Keratinocyte (primary cell): Measurements from ENCODE around the gene LRRIQ3. TPM values are rescaled to one million over a fixed set of nuclear protein-coding genes. Genes with fewer than 3 reads are reported as not detected.

Source experiments
- DNase-seq: peaks from one replicate; pipeline ENCODE4 v3.0.0-alpha.2; 2011; ENCODE audit warnings: low read depth, missing footprints, low spot score
- FAIRE-seq: peaks from 2 replicates; lab custom pipeline; 2011; peaks lifted over from hg19 to GRCh38; lab: Jason Lieb, UNC
- H2AFZ ChIP-seq: 2 replicates; pipeline ENCODE4 v1.6.0; 2012; ENCODE audit warnings: low read length, control low read depth, inconsistent platforms; ENCODE audit not compliant: control insufficient read depth
- H3K27ac ChIP-seq: 2 replicates; pipeline ENCODE4 v1.5.1; 2011; ENCODE audit warnings: low read length; ENCODE audit not compliant: control insufficient read depth, insufficient read depth
- H3K27me3 ChIP-seq: 3 replicates; pipeline ENCODE4 v1.6.0; 2011; ENCODE audit warnings: low read length; ENCODE audit not compliant: control insufficient read depth, insufficient read depth; ENCODE audit errors: extremely low read depth
- H3K36me3 ChIP-seq, 2 experiments: 2 replicates in 1 of 2; 3 replicates in 1 of 2; pipeline ENCODE4 v1.5.1; 2011; ENCODE audit warnings: low read length in 2 of 2, mild to moderate bottlenecking in 1 of 2; ENCODE audit not compliant: control insufficient read depth in 2 of 2, insufficient read depth in 2 of 2; ENCODE audit errors: extremely low read depth in 1 of 2
- H3K4me1 ChIP-seq: 3 replicates; pipeline ENCODE4 v1.5.1; 2011; ENCODE audit warnings: low read length; ENCODE audit not compliant: control insufficient read depth, insufficient read depth; ENCODE audit errors: extremely low read depth
- H3K4me2 ChIP-seq: 3 replicates; pipeline ENCODE4 v1.6.0; 2011; ENCODE audit warnings: low read depth, low read length; ENCODE audit not compliant: control insufficient read depth, insufficient read depth; ENCODE audit errors: extremely low read depth
- H3K4me3 ChIP-seq, 3 experiments: fragments of 200-600 bp in 1 of 3; sonication (generic) in 1 of 3; 2 replicates in 2 of 3; 3 replicates in 1 of 3; pipeline ENCODE4 v1.5.1; 2011 to 2016; ENCODE audit warnings: low read length in 3 of 3, mild to moderate bottlenecking in 3 of 3, control low read depth in 2 of 3, inconsistent platforms in 1 of 3, low read depth in 1 of 3, mixed read lengths in 1 of 3, mixed run types in 1 of 3, moderate library complexity in 1 of 3; ENCODE audit not compliant: control insufficient read depth in 2 of 3, insufficient read depth in 2 of 3; ENCODE audit errors: extremely low read depth in 1 of 3
- H3K79me2 ChIP-seq: 2 replicates; pipeline ENCODE4 v1.6.0; 2012; ENCODE audit warnings: low read length; ENCODE audit not compliant: control insufficient read depth, insufficient read depth
- H3K9ac ChIP-seq: 3 replicates; pipeline ENCODE4 v1.6.0; 2011; ENCODE audit warnings: low read length; ENCODE audit not compliant: control insufficient read depth, insufficient read depth; ENCODE audit errors: extremely low read depth
- H3K9me1 ChIP-seq: 3 replicates; pipeline ENCODE4 v1.6.0; 2011; ENCODE audit warnings: low read length; ENCODE audit not compliant: control insufficient read depth, insufficient read depth; ENCODE audit errors: extremely low read depth
- H3K9me3 ChIP-seq: 2 replicates; pipeline ENCODE4 v1.5.1; 2012; ENCODE audit warnings: low read depth, low read length; ENCODE audit not compliant: control insufficient read depth
- H4K20me1 ChIP-seq: 3 replicates; pipeline ENCODE4 v1.6.0; 2011; ENCODE audit warnings: low read length; ENCODE audit not compliant: control insufficient read depth, insufficient read depth; ENCODE audit errors: extremely low read depth
- CTCF ChIP-seq, 3 experiments: IDR thresholded peaks in 1 of 3; conservative IDR thresholded peaks in 1 of 3; optimal IDR thresholded peaks in 1 of 3; 2 replicates in 2 of 3; 3 replicates in 1 of 3; pipeline versions ENCODE3 to v1.5.1; 2011; ENCODE audit warnings: low read length in 3 of 3, mild to moderate bottlenecking in 3 of 3, moderate library complexity in 2 of 3, control low read depth in 1 of 3, inconsistent platforms in 1 of 3; ENCODE audit not compliant: insufficient read depth in 2 of 3; ENCODE audit errors: extremely low read depth in 1 of 3
- EZH2 ChIP-seq: IDR thresholded peaks from one replicate; pipeline ENCODE4 v1.6.1; 2012; ENCODE audit warnings: inconsistent platforms, mild to moderate bottlenecking, low read length, moderate library complexity
- dilution Hi-C: fragments of 300-500 bp; cut with MboI; formaldehyde crosslinking; loops from one replicate; pipeline ENCODE4 v1.7.0; 2020; ENCODE audit warnings: low sequenced_read_pairs; ENCODE audit not compliant: extremely low pct_ligation_motif_present
- polyA plus RNA-seq, 5 experiments: library from polyadenylated mRNA; depleted of rRNA in 3 of 5; stranded (reverse) in 3 of 5; stranded (forward) in 1 of 5; unstranded in 1 of 5; fragments of >200 nt; gene quantifications; 1 replicate in 1 of 5; 2 replicates in 3 of 5; 3 replicates in 1 of 5; pipeline versions ENCODE4 v1.2.1 to v1.2.3, GENCODE V29; 2011 to 2012; ENCODE audit warnings: missing spikeins in 2 of 5, low read depth in 1 of 5, low replicate concordance in 1 of 5

LRRIQ3 gene
- polyA plus RNA-seq, 1 donor (not counting 4 experiments of a cell fraction or from before 2014, with no cell fraction given): 1.8 TPM

GRCh38 chr1:74005533-74005932 is 192.4 kb downstream of the LRRIQ3 start:
- Histone ChIP-seq H3K4me2 (no peak overlapping the region), H3K36me3 (no peaks in the 10 kb centered on the region), H3K9ac (no peak overlapping the region), H3K4me1 (no peaks in the 10 kb centered on the region), H3K9me1 (no peaks in the 10 kb centered on the region), H3K4me3 (no peak overlapping the region), H2AFZ (no peak overlapping the region), H3K27ac (no peak overlapping the region), H3K9me3 (no peaks in the 10 kb centered on the region), H3K79me2 (no peaks in the 10 kb centered on the region), H3K27me3 (no peaks in the 10 kb centered on the region), H4K20me1 (no peaks in the 10 kb centered on the region)
- dilution Hi-C loops: no loop called here
- TF ChIP-seq CTCF (optimal IDR thresholded peaks at IDR 0.05 in 1 of 3, IDR thresholded peaks at IDR 0.05 in 1 of 3, conservative IDR thresholded peaks at IDR 0.05 in 1 of 3; ENCODE audit: extremely low read depth in 1 of 3, insufficient read depth in 2 of 3, low read length in 3 of 3): no peak
- no peak for TF ChIP-seq EZH2
- FAIRE-seq (no peak), DNase-seq (no peak)

- Histone ChIP-seq H3K36me3 (no peaks in the 10 kb centered on the region), H3K27me3 (no peaks in the 10 kb centered on the region), H2AFZ (no peak overlapping the region), H3K27ac (no peak overlapping the region), H3K9me3 (no peaks in the 10 kb centered on the region), H3K4me3 (no peak overlapping the region), H3K4me2 (no peak overlapping the region), H3K79me2 (no peaks in the 10 kb centered on the region), H3K9me1 (no peaks in the 10 kb centered on the region), H3K4me1 (no peaks in the 10 kb centered on the region), H4K20me1 (no peaks in the 10 kb centered on the region), H3K9ac (no peak overlapping the region)
- no peak for TF ChIP-seq EZH2
- TF ChIP-seq CTCF (optimal IDR thresholded peaks at IDR 0.05 in 1 of 3, IDR thresholded peaks at IDR 0.05 in 1 of 3, conservative IDR thresholded peaks at IDR 0.05 in 1 of 3; ENCODE audit: extremely low read depth in 1 of 3, insufficient read depth in 2 of 3, low read length in 3 of 3): no peak
- dilution Hi-C loops: no loop called here
- no peak for FAIRE-seq
- DNase-seq: no peak
These were observed 194.2 kb downstream of the LRRIQ3 start for GRCh38 chr1:74003806-74004205.
